Activated CD4-positive, alpha-beta T cell treated with anti-CD3 and anti-CD28 coated beads, Interleukin-10, Interleukin-2, amounts not matched to agents 100 ng/mL and 50 ng/mL, durations not matched to agents 16 hours and 8 hours (primary cell): ENCODE results near the gene RPTOR.

ENCODE experiments used
- DNase-seq: peaks from one replicate; pipeline ENCODE4 v3.0.0-alpha.2; 2020

Gene RPTOR

DNA sequence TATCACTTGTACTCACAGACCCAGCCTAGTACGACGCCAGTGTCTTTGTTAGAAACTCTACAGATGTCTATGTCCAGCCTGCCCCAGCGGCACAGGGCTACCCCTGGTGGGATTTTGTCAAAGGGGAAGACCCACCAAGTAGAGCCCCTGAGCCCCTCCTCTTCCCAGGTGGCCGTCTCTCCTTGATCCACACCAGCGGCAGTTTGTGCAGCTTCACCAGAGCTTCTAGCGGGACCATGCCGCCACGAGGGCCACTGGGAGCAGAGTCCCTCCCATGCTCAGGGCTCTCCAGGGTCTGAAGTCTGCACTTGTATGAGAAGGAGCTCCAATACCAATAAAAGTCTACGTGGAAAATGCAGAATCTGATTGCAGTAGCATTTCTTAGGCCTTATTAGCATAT, 157.1 kb downstream of the RPTOR start:
- no peak for DNase-seq

DNA sequence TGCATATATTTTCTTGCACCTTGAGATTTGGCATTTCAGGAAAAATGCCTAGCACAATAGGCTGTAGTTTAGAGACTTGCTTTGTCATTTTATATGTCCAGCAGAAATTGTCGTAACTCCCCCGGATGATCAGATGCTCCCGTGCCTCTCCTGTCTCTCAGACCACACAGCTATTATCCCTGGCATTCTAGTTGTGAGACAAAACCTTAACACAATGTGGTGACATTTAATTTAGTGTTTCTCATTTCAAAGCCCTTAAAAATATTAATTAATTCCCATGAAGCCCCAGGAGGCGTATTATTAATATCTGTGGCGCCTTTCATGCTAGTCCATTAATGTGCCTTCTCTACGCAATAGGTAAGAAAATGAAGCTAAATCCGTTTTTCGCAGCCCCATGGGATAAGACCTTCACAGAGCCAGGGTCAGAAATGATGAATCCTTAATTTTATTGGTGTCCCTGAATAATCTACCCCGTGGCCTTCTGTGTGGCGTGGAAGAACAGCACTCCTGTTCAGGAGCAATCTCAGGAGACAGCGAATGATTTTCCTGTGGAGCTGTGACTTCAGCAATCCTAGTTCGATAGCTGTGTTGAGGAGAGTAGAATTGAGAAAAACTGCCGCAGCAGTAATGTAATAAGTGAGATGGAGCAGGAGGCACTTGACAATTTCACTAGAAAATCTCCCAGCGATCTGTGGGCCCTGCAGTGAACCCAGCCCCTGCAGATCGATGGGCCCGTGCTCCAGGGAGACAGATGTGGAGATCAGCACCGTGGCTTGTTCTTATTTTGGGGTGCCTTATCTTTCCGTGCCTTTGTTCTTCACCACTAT, 157.9 kb downstream of the RPTOR start:
- no peak for DNase-seq

DNA sequence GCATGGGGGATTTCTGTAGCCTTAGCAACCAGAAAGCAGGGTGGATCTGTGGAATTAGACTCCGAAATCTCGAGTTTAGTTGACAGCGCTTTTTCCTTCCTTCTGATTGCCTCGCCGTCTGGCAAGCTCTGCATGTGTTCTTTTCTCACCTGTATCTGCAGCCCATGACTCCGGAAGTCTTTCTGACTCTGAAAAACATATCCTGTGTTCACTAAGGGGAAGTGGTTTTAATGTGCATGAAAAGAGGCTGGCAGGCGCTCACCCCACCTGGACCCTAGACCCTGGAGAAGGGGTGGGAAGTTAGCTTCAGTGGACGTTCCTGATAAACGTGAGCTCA, 158.5 kb downstream of the RPTOR start:
- DNase-seq, result peak; percentile 64

DNA sequence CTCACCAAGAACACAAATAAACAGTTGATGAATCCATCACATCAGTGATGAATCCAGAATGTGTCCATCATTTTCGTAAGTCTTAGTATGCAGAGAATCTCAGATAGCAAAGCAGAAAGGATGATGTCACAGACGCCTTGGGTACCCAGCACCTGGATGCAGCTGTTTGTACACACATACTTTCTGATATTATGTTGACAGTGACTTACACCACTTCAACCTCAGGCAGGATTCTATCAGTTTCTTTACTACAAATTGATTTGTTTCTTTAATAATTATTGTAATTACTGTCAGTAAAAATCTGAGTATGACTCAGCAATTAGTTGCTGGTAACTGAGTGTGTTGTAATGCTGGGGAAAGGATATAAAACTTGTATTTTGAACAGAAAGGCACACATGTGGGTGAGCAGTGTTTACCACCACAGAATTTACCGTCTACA, 159.8 kb downstream of the RPTOR start:
- DNase-seq, result peak; percentile 5

DNA sequence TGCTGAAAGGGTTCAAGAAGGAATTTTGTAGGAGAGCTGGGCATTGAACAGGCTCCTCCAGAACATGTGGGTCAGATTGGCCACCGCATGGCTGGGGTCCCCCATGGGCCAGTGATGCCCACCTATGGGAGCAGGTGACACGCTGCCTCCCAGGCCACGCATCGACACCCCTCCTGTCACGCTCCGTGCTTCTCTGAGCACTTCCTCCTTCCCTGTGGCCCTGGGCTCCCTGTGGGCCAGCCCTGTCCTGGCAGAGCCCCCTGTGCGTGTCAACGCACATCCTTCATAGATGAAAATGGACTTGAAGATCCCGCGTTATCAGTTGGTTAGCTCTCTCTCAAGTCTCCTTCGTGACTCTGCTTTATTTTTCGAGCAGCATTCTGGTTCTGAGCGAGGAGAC, 160.3 kb downstream of the RPTOR start:
- DNase-seq, result no peak

DNA sequence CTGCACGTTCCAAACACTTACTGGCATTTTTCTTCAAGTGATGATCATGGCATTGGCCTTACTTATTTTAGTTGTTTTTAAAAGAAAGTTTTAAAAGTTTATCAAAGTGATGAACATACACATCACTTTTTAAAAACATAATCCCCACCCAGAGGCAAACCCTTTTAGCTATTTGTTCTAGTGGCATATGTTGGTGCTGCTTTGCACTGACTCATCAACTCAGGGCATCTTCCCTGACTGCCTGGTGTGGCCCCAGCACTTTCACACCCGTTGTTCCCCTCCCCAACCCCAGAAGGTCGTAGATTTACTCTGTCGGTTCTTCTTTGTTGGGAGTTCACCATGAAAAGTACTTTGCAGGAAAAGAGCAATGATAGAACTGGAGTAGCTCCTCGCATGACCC, 161.3 kb downstream of the RPTOR start:
- no peak for DNase-seq

DNA sequence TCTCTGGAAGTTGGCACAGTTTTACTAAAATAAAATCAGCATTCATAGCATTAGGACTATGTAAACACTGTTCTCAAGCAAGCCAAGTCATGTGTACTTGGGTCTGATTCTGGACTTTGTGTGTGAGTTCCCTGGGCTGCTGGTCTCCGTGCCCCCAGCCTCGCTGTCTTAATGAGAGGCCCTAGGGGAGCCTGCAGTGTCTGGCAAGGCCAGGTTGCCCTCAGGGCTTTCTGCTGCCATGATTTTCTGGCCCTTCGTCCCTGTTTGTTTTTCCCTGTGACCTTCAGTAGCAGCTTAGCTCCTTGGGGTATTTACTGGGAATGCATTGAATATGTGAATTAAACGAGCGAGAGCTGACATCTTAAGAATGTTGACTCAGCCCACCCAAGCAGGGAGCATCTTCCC, 161.8 kb downstream of the RPTOR start:
- DNase-seq, result no peak

DNA sequence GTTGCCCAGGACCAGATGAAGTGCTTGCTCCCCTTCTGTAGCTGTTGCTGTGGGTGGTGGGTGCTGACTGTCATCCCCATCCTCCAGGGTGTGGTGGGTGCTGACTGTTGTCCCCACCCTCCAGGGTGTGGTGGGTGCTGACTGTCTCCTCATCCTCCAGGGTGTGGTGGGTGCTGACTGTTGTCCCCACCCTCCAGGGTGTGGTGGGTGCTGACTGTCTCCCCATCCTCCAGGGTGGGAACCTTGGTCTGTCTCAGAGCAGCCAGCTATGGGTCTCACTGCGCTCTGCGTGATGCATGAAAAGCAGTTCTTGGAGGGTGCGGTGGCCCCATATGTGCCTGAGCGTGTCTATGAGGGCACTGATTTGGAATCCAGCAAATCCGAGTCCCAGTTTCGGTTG, 163.8 kb downstream of the RPTOR start:
- no peak for DNase-seq

DNA sequence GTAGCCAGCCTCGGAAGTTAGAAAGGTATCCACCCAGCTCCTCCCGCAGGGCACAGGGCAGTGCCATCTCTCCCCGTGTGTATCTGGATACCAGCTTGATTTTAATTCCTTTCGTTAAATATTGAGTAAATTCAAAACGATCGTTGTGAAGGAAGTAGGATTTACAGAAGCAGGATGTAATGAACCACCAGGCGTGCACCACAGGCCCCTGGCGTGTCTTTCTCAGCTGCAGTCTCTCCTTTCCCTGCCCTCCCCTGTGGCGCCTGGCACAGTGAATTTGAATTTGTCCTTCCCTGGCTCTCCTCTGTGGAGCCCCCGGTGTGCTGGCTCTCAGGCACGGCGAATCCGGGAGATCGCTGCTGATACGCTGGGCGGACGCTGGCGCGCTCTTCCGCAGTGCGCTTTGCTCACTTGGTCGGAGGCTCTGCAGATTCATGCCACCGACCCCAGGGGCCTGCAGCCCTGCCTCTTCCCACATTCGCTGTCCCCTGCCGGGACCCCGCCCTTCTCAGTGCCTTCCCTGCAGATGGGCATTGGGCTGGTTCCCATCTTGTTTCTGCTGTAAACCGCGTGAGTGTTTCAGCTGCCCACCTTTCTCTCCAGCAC, 164.6 kb downstream of the RPTOR start:
- no peak for DNase-seq

DNA sequence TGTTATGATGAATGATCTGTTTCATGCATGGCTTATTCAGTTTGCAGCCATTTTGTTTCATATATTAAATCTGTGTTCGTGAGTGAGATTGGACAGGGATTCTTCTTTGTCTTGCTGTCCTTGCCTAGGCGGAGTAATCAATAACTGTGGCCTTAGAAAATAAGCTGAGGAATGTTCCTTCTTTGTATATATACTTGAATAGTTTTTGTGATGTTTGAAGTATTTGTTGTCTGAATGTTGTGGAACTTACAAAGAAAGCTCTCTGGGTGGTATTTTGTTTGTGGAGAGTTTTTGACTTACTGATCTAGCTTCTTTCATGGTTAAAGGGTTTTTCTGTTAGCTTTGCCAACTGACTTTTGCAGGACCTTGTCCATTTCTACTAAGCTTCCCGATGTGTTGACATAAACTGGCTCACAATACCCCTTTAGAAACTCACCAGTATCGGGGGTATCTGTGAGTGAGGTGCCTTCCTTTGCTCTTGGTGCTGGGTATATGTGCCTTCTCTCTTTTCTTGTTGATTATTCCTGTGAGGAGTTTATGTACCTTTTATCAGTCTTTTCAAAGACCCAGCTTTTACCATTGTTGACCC, 166.2 kb downstream of the RPTOR start:
- no peak for DNase-seq

DNA sequence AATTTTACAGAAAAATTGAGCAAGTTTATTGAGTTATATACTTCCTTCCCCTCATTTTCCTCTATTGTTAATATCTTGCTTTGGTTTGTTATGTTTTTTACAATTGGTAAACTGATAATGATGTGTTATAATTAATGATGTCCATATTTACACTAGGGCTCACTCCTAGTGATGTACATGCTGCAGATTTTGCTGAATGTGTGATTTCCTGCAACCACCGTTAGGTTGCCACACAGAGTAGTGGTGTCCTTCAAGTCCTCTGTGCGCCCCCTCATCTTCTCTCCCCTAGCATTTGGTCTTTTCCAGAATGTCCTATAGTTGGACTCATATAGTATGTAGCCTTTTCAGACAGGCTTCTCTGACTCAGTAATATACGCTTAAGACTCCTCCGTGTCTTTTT, 167.5 kb downstream of the RPTOR start:
- DNase-seq, result no peak

DNA sequence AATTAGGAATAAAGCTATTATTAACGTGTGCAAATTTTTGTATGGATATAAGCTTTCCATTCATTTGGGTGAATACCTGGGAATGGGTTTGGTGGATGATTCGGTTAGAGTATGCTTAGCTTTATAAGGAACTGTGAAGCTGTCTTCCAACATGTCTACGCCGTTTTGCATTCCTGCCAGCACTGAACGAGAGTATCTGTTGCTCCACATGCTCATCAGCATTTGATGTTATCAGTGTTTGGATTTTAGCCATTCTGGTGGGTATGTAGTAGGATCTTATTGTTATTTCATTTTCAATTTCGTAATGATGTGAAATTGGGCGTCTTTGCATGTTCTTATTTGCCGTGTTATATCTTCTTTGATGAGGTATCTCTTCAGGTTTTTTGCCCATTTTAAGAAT, 168.0 kb downstream of the RPTOR start:
- DNase-seq, result no peak

DNA sequence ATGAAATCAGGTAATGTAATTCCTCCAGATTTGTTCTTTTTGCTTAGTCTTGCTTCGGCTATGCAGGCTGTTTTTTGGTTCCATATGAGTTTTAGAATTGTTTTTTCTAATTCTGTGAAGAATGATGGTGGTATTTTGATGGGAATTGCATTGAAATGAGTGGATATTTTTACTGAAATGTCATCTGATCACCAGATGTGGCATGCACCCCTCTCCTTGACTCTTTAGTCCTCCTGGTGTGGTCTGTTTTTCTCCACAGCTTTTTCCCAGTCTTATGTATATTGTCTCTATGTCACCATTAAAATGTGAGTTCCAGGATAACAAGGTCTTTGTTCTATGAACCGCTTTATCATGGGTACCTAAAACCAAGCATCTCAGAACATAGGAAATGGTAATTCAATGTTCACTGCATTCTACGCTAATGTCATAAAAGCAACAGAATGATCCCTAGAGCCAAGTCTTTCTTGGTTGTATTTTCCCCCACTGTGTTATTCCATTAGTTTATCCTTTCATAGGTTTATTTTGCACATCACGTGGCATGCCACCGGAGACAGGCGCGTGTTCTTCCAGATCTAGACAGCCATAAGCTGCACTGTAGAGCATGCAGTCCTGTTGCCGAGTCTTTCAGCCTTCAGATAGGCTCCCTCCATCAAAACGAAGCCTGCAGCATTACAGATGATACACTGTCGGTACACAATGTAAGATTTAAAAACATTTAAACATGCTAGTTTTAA, 172.5 kb downstream of the RPTOR start:
- DNase-seq, result no peak

DNA sequence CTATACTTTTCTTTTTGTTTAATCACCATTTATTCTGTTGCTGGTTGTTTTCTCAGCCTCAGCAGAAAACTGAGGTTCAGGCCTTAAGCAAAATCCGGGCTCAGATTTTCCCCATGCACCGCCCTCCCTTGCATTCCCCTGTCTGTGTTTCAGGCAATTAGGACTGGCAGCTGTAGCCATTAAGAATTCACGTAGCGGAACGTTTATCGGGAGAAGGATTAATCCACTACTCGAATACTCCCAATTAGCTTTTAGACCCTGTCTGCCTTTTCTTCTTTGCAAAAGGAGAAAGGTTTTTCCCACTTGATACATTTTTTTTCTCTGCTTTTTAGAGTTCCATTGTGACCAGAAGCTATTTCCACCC, 173.1 kb downstream of the RPTOR start:
- no peak for DNase-seq

DNA sequence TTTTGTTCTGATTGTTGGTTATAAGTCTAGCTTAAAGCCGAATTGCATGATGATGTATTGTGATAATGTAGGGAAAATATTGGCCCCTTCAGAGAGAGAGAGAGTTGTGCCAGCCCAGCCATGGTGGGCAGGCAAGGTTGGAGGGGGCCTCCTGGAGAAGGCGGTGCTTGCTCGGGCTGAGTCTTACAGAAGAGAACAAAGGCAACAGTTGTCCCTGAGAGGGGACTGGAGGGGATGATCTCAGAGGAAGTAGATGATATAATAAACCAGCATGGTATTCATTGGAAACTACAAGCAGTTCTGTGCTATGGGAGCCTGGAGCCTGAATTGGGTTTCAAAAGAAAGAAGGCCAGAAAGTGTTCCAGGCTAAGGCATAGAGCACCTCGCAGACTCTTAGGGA, 173.8 kb downstream of the RPTOR start:
- DNase-seq, result no peak

DNA sequence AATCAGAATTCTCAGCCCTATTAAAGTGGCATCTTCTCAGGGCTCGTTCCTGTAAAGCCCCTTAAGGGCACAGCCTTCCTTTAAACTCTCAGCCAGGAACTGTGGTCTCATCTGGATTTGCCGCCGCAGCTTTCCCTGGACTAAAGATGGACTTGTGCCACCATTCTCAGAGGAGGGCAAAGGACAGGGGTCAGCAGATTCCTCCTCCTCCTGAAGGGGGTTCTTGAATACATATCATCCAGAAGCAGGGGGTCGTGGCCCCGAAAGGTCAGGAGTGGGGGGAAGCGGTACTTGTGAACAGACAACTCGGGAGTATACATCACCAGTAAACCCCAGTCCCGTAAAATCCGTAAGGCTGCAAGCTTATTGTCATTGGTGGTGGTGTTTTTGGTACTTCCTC, 174.8 kb downstream of the RPTOR start:
- no peak for DNase-seq

DNA sequence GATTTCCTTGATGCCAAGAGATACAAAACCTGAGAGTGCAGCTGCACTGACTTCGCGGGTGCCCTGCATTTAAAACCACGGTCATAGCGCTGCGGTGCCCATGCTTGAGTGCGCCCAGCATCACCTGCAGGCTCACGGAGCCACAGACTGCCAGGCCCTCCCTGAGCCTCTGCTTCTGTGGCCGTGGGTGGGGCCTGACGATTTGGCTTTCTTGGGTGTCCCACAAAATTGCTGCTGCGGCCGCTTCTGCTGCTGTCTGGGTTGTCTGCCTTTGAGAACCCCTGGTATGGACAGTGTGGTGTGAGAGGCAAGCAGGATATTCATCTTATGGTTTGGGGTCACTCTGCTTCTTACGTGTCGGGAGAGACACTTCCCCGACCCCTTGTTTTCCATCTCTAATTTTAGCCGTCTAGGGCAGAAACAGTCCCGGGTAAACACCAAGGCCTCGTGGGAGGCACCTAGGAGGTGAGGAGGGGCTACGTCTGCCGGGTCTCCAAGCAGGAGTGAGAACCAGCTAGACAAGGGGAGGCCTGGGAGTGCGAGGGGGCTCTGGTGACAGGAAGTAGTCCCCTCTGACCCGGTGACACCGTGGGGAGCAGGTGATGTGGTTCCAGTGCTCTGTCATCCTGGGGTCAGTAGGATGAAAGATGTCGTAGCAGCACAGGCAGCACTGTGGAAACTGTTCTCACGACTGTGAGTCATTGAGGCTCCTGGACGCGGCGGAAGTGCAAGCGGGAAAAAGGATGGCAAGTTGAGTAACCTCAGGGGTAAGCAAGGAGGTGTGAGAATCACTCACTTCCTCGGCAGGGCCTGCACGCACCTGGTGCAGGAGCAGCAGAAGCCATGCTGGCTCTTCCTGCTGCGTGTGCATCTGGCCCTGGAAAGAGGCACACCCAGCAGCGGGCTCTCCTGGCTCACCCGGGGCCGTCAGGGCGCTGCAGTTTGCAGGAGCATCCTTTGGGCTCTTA, 176.3 kb downstream of the RPTOR start:
- DNase-seq, result peak; percentile 91

DNA sequence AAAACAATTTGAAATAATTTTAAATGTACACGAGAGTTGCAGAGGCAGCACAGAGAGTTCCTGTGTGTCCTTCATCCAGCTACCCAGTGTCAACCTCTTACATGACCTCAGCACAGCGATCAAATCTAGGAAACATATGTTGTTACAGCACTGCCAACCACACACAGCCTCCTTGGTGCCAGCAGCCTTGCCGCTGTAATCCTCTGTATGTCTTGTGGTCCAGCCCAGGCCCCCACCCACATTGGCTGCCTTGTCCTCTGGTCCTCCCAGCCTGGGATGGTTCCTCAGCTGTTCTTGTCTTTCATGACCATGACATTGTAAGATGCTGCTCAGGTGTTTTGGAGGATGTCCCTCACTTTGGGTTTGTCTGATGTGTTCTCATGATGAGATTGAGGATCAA, 178.0 kb downstream of the RPTOR start:
- no peak for DNase-seq

DNA sequence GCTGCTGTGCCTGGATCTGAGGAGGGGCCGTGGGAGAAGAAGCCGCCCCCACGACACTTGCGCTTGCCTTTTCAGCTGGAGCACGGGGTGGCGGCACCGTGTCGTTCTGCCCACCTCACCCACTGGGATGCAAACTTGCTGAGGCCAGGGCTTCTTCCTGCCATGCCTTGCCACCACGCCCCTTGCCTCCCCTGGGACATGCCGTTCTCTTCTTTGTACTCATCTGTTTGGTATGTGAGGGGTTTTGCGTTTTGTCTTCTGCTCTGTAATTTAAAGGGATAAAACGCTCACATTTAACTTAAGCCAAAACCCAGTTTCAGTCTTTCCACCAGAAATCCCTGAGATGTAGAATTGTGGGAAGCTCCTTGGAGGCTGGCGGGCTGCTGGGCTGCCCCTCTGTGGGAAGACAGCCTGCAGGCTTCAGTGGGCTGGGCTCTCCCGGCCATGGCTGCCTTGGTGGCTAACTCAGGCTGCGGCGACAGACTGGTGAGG, 180.2 kb downstream of the RPTOR start:
- no peak for DNase-seq

DNA sequence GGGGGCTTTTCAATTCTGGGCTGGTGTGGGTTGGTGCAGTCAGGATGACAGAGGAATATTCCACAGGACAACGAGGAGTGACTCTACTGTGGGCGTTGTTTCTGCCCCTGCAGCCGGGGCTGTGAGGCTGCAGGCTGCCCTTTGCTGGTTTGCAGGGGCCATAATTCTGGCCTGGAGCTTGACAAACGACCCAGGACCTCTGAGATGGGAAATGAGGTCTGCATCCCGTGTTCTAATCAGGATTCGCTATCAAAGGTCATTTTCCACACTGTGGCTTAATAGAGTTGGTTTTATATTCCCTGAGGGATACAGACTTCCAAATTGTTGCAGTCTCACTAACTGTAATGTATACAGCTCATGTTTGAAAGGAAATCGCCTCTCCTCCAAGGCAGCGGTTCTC, 180.9 kb downstream of the RPTOR start:
- no peak for DNase-seq

DNA sequence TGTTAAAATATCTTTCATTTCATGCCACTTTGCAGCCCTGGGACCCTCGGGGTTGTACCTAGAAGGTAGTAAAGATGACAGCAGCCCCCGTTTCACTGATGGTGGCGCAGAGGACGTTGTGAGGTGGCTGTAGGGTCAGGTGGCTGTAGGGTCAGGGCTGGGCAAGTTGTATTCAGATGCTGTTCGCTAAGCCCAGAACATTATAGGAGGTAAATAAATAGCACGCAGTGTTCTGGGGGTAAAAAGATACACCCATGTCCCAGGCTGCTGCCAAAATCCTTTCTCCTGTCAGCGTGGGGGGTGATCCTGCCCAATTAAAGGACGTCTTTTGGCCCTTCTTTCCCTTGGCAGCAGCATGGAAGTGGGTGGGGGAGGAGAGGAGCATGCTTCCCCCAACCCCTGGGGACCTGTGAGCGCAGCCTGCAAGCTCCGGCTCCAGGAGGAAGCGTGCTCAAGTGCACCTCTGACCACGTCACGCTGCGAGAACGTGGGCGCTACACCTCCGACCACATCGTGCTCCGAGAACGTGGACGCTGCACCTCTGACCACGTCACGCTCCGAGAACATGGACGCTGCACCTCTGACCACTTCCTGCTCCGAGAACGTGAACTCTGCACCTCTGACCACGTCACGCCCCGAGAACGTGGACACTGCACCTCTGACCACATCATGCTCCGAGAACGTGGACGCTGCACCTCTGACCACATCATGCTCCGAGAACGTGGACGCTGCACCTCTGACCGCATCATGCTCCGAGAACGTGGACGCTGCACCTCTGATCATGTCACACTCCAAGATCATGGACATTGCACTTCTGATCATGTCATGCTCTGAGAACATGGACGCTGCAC, 182.1 kb downstream of the RPTOR start:
- DNase-seq, result no peak

DNA sequence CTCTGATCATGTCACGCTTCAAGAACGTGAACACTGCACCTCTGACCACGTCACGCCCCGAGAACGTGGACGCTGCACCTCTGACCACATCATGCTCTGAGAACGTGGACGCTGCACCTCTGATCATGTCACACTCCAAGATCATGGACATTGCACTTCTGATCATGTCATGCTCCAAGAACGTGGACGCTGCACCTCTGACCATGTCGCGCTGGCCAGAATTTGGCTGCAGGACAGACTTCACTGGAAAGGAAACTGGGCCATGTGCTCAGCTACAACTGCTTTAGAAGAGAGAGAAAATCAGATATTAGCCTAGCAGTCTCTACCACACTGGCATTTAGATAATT, 182.7 kb downstream of the RPTOR start:
- DNase-seq, result no peak
